T47D (cell line): ENCODE measurements around the gene ARHGEF1.

ENCODE experiments used
- DNase-seq, 2 experiments: peaks; one replicate each; pipeline versions ENCODE4 v3.0.0 to v3.0.0-alpha.2; 2011 to 2012; ENCODE audit warnings: low read depth in 1 of 2, low spot score in 1 of 2
- JUND ChIP-seq: IDR thresholded peaks from 2 replicates; pipeline ENCODE4 v1.6.1; 2012; ENCODE audit warnings: low read depth
- in situ Hi-C: cut with HindIII; loops from 2 replicates; pipeline ENCODE4 v1.10.0; 2016; ENCODE audit warnings: low sequenced_read_pairs, low pct_unique_long_range_greater_than_20kb

ARHGEF1 gene

DNA sequence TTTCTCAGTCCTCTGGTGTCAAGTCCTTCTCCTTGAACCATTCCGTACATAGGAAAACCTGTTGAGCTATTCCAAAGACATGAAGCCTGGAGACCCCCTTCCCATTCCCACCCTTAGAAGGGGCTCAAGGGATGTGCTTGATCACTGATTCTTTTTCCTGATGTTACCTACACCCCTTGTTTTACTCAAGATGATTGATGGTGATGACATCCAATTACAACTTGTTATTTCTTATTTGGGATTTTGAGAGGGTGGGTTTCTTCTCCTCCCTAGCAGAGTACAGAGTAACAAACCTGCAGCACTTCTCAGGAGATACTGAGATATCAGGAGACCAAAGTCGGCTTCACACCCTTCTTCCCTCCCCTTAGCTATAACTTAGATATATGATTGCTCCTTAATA, 29.6 kb upstream of the ARHGEF1 start:
- in situ Hi-C loops: no loop called here
- DNase-seq: no peak

GRCh38 chr19:41853768-41854167, 29.2 kb upstream of the ARHGEF1 start:
- in situ Hi-C loops: no loop called here
- no peak for DNase-seq
- TF ChIP-seq JUND: no peak

More for the DNA sequence above, 29.6 kb upstream of the ARHGEF1 start:
- no peak for TF ChIP-seq JUND

DNA sequence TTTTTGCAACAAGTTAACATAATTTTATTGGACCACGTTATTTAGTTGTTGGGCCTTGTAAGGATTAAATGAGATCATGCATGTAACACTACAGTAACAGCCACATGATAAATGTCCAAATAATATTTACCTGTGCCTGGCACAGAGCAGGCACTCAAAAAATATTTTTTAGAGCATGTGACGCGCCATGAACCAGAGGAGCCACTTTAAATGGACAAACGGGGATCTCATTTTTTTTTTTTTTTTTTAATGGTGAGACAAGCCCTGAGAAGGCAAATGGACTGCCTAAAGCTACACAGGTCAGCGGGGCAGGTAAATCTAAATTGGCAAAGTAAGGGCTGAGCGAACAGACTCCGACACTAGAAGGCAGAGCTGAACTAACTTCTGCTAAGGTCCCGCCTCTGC, 23.8 kb upstream of the ARHGEF1 start:
- no peak for TF ChIP-seq JUND
- no peak for DNase-seq
- in situ Hi-C loops: no loop called here

GRCh38 chr19:41859618-41860418, 23.2 kb upstream of the ARHGEF1 start, which contains the start of gene RPS19:
Gene RPS19, plus strand, starts transcription at chr19:41860255. Its CDS starts 520 bp downstream, at chr19:41860775.
- TF ChIP-seq JUND: no peak
- peak; percentile 87 to 98 for DNase-seq
- in situ Hi-C loops: no loop called here

DNA sequence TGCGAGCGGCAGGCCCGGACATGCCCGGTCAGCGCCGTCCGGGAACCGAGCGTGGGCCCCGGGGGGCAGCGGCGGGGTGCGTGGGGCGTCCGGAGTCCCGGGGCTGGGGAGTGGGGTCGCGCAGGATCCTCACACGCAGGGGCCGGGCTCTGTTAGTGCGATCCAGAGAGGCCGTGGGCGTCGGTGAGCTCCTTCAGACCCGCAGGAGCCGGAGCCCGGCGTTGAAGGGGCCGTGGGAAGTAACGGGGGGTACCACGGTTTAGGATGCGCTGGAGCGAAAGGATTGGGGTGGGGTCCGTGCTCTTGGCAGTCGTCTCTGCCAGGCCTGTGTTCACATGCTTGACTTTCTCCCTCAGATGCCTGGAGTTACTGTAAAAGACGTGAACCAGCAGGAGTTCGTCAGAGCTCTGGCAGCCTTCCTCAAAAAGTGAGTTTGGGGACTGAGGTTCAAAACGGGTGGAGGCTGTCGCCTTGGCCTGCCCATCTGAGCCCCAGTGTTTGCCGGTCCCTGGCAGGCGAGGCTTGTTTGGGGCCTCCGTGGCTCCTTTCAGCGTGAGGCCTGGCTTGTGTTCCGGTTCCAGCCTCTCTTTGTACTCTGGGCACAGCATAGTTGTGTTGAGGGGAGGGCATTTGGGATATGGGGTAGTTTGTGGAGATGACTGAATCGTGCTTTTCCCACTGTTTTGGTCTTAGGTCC, 22.4 kb upstream of the ARHGEF1 start:
- in situ Hi-C loops: no loop called here
- TF ChIP-seq JUND: no peak
- no peak for DNase-seq

GRCh38 chr19:41861116-41861768, 21.7 kb upstream of the ARHGEF1 start:
- no peak for DNase-seq
- in situ Hi-C loops: no loop called here
- no peak for TF ChIP-seq JUND

DNA sequence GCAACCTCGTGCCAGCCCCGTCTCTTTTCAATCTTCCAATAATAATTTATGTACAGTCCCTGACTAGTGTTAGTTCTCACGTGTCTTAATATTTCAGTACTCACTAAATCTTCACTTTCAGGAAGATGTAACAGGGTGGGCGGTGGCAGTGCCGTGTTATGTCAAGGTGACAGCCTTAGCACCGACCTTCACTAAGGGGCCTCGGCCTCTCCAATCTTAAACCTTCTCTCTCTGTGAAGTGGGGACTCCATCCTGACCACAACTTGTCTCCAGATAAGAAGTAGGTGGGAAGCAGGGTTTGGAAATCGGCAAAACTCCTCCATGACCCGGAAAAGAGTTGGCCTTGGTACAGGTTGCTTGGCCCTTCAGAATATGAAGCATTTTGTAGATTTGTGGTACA, 21.1 kb upstream of the ARHGEF1 start:
- in situ Hi-C loops: no loop called here
- TF ChIP-seq JUND: no peak
- DNase-seq: no peak

- in situ Hi-C loops: no loop called here
- no peak for TF ChIP-seq JUND
- DNase-seq: no peak
Measured at GRCh38 chr19:41862445-41862986, 20.5 kb upstream of the ARHGEF1 start.

DNA sequence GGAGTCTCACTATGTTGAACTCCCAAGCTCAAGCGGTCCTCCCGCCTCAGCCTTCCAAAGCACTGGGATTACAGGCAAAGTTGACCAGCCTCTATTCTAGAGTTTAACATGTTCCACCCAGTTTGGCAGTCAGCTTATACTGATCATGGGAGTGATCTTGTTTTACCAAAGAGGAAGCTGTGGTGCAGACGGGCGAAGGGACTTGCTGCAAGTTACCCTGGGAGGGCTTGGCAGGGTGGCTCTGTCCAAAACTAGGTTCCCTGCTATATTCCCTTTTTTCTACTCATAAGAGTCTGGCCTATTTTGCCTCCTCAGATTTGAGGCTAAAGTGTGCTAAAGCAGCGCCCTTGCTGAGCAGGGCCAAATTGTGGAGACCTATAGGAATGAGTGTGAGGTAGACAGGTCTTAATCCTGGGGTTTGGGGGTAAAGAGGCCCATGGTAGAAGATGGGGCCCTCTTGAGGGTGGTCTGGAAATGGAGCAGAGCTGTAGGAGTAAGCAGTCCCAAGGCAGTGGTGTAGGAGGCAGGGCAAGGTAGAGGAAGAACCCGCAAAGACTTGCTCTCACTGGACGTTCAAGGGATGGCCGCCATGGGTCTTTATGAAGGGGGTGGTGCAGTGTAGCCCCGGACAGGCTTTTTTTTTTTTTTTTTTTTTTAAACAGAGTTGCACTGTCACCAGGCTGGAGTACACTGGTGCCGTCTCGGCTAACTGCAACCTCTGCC, 19.6 kb upstream of the ARHGEF1 start:
- TF ChIP-seq JUND: no peak
- DNase-seq: no peak
- in situ Hi-C loops: no loop called here

DNA sequence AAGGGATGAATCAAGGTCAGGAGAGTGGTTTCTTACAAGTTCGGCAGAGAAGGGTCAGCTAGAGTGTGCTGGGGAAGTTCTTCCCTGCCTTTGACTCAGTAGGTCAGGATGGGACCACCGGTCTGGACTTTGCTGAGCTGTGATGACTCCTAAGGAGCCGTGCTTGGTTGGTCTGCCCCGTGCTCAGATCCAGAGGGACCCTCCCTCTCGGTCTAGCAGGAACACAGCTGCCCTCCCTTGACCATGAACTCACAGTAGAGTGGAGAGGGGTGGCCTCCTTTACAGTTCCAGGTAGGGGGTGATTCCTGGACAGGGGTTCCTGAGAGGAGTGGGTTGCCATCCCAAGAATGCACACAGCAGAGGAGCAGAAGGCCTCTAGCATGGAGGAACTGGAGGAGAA, 18.6 kb upstream of the ARHGEF1 start:
- TF ChIP-seq JUND: no peak
- in situ Hi-C loops: no loop called here
- no peak for DNase-seq

DNA sequence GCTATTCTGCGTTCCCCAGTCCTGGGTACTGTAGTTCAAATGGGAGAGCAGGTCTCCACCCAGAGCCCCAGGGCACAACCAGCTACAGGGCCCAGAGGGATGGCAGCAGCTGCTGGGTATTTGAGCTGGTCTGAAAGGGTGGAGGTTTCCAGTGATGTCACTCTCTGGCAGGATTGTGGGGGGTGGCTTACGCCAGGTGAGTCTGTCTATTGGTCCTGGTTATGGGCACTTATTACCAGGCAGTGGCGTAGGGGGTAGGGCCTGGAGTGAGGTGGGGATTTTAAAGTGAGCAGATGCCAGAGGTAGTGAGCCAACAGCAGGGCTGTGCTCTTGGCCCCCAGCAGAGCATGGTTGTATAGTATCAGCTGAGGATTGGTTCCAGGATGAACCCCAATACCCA, 16.7 kb upstream of the ARHGEF1 start:
- DNase-seq: no peak
- TF ChIP-seq JUND: no peak
- in situ Hi-C loops: no loop called here

DNA sequence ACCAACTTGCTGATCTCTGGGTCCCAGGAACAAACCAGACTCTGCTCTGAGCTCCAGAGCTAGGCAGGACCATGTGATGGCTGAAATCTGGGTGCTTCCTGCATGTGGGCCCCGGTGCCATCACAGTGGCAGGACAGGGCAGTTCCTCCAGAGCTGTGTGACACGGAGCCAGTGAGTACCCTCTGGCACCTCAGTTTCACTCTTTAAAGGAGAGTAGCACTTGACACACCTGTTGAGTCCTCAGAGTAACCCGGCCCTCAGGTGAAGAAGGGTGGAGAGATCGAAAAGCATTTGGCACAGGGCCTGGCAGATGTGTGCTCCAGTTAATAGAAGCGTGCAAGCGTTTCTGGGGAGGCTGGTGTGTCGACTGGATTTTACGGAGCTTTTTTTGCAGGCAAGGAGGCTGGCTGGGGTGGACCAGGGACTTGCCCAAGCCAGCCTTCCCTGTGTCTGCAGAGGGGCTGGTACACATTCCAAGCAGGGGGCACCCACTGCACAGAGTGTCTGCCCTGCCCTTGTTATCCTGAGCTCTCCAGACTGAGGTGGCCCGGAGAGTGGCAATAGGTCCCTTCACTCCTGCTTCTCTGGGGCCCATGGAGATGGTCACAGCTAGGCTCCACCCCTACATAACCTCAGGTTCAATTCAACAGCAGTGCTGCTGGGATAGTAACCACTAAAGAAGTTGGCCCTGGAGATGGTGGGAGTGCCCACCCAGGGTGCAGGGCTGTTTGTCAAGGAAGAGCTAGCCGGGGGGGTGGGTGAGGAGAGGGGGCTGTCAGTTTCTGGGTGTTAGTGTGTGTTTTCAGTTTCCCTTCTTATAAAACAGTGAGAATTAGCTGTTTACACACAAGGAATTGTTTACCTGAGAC, 14.6 kb upstream of the ARHGEF1 start:
- no peak for DNase-seq
- in situ Hi-C loops: no loop called here
- TF ChIP-seq JUND: no peak
